Nephron (organoid): ENCODE measurements around the gene MAGI1.
"Not testable (repeated sequence)": the region's sequence is repeated elsewhere in the genome, so short reads cannot be mapped to it uniquely, and the experiment has no call there.

Source experiments
- H3K27ac Mint-ChIP-seq, 3 experiments: 2 replicates each; pipeline ENCODE4 v1.8.0; 2020; ENCODE audit warnings: mixed read lengths in 3 of 3, mild to moderate bottlenecking in 2 of 3, moderate library complexity in 1 of 3
- H3K27me3 Mint-ChIP-seq: 2 replicates; pipeline ENCODE4 v1.8.0; 2021; ENCODE audit warnings: low read depth, mild to moderate bottlenecking, moderate library complexity, mixed read lengths
- H3K36me3 Mint-ChIP-seq: 2 replicates; pipeline ENCODE4 v1.8.0; 2020; ENCODE audit warnings: low read depth, mixed read lengths
- H3K4me1 Mint-ChIP-seq: 2 replicates; pipeline ENCODE4 v1.8.0; 2020; ENCODE audit warnings: mixed read lengths
- H3K4me3 Mint-ChIP-seq, 3 experiments: 2 replicates each; pipeline ENCODE4 v1.8.0; 2020; ENCODE audit warnings: mild to moderate bottlenecking in 3 of 3, mixed read lengths in 3 of 3, moderate library complexity in 2 of 3
- H3K9me3 Mint-ChIP-seq: 2 replicates; pipeline ENCODE4 v1.8.0; 2020; ENCODE audit warnings: mixed read lengths
- CTCF ChIP-seq, 3 experiments: fragments of 200-600 bp; sonication (generic); IDR thresholded peaks; one replicate each; pipeline ENCODE4 v1.5.0; 2021; ENCODE audit warnings: antibody characterized with exemption in 3 of 3; ENCODE audit not compliant: unreplicated experiment in 3 of 3

The MAGI1 gene

GRCh38 chr3:65548848-65549625 lies 489.7 kb downstream of the MAGI1 start:
- Mint-ChIP-seq H3K36me3 (no peaks in the 10 kb centered on the region), H3K4me3 (peak overlapping the region; percentile 83 to 88 (median 84)), H3K9me3 (no peaks in the 10 kb centered on the region), H3K4me1 (peaks cover 4% of the 10 kb centered on the region), H3K27ac (no peak overlapping the region), H3K27me3 (peaks cover 26% of the 10 kb centered on the region)
- TF ChIP-seq CTCF (IDR thresholded peaks at IDR 0.05; ENCODE audit: unreplicated experiment in 3 of 3): no peak

GRCh38 chr3:65545429-65545828 lies 493.3 kb downstream of the MAGI1 start:
- peaks cover 5% of the 10 kb centered on the region for H3K9me3 Mint-ChIP-seq
- H3K27me3 Mint-ChIP-seq: peaks cover 26% of the 10 kb centered on the region
- H3K4me3 Mint-ChIP-seq: no peak overlapping the region
- no peak for TF ChIP-seq CTCF (IDR thresholded peaks at IDR 0.05; ENCODE audit: unreplicated experiment in 3 of 3)
- peaks cover 11% of the 10 kb centered on the region for H3K4me1 Mint-ChIP-seq
- no peaks in the 10 kb centered on the region for H3K36me3 Mint-ChIP-seq
- H3K27ac Mint-ChIP-seq: no peak overlapping the region

GRCh38 chr3:65543391-65543790 lies 495.3 kb downstream of the MAGI1 start:
- not testable (repeated sequence) for H3K36me3 Mint-ChIP-seq, H3K27ac Mint-ChIP-seq, H3K9me3 Mint-ChIP-seq, H3K4me3 Mint-ChIP-seq
- peaks cover 11% of the 10 kb centered on the region for H3K4me1 Mint-ChIP-seq
- H3K27me3 Mint-ChIP-seq: peaks cover 14% of the 10 kb centered on the region

- Mint-ChIP-seq H3K4me3 (no peak overlapping the region), H3K4me1 (peaks cover 7% of the 10 kb centered on the region), H3K27me3 (peaks cover under 1% of the 10 kb centered on the region), H3K27ac (peak overlapping the region in 1 of 3 experiments; percentile 27), H3K9me3 (peaks cover 5% of the 10 kb centered on the region), H3K36me3 (no peaks in the 10 kb centered on the region)
- TF ChIP-seq CTCF (IDR thresholded peaks at IDR 0.05; ENCODE audit: unreplicated experiment in 3 of 3): no peak
These were observed 498.1 kb downstream of the MAGI1 start for GRCh38 chr3:65540666-65541065.

- H3K4me1 Mint-ChIP-seq: peaks cover 7% of the 10 kb centered on the region
- no peak overlapping the region for H3K4me3 Mint-ChIP-seq
- H3K9me3 Mint-ChIP-seq: peaks cover 5% of the 10 kb centered on the region
- TF ChIP-seq CTCF (IDR thresholded peaks at IDR 0.05; ENCODE audit: unreplicated experiment in 3 of 3): no peak
- H3K27me3 Mint-ChIP-seq: no peaks in the 10 kb centered on the region
- H3K27ac Mint-ChIP-seq: no peak overlapping the region
- no peaks in the 10 kb centered on the region for H3K36me3 Mint-ChIP-seq
These were observed 499.1 kb downstream of the MAGI1 start for GRCh38 chr3:65539616-65540015.

- H3K4me1 Mint-ChIP-seq: peaks cover 7% of the 10 kb centered on the region
- H3K27me3 Mint-ChIP-seq: no peaks in the 10 kb centered on the region
- no peaks in the 10 kb centered on the region for H3K36me3 Mint-ChIP-seq
- no peak for TF ChIP-seq CTCF (IDR thresholded peaks at IDR 0.05; ENCODE audit: unreplicated experiment in 3 of 3)
- peaks cover 5% of the 10 kb centered on the region for H3K9me3 Mint-ChIP-seq
- H3K4me3 Mint-ChIP-seq: no peak overlapping the region
- no peak overlapping the region for H3K27ac Mint-ChIP-seq
These were observed 500.6 kb downstream of the MAGI1 start for GRCh38 chr3:65538101-65538500.
